ENCODE measurements around the gene HERC6. TPM values are rescaled to one million over a fixed set of nuclear protein-coding genes. Genes with fewer than 3 reads are reported as not detected.

HERC6 gene
- total and polyA plus RNA-seq, 9 of the 15 experiments (the other 6 are each of a cell fraction or from before 2014, with no cell fraction given): 0.01 to 0.68 (median 0.15) TPM

GRCh38 chr4:88396681-88397080 lies 18.0 kb downstream of the HERC6 start:
- intact Hi-C loops (cut with micrococcal nuclease) (no loop called here), in situ Hi-C loops (cut with MboI) (no loop called here)
- TF ChIP-seq FOXP1 (CRISPR knock-in tag; IDR thresholded peaks at IDR 0.05) (no peak), ARID4B (CRISPR knock-in tag; IDR thresholded peaks at IDR 0.05) (no peak), SMARCC2 (IDR thresholded peaks at IDR 0.05; ENCODE audit: low read depth) (no peak), ZNF175 (CRISPR knock-in tag; IDR thresholded peaks at IDR 0.05; ENCODE audit: low read depth) (no peak), NCOR1 (IDR thresholded peaks at IDR 0.05) (no peak), TGIF2 (CRISPR knock-in tag; IDR thresholded peaks at IDR 0.05) (no peak), PCBP1 (IDR thresholded peaks at IDR 0.05; ENCODE audit: low read depth, low read length, poor library complexity, severe bottlenecking) (no peak), POLR2A (conservative IDR thresholded peaks at IDR 0.05) (no peak), KLF13 (tag; IDR thresholded peaks at IDR 0.05; ENCODE audit: borderline replicate concordance, low read depth) (no peak), GATAD2B (IDR thresholded peaks at IDR 0.05; ENCODE audit: borderline replicate concordance) (no peak), ZBTB1 (CRISPR knock-in tag; IDR thresholded peaks at IDR 0.05; ENCODE audit: borderline replicate concordance, low read depth) (no peak), ZNF133 (CRISPR knock-in tag; IDR thresholded peaks at IDR 0.05) (no peak), SIN3B (IDR thresholded peaks at IDR 0.05; ENCODE audit: low read depth) (no peak), FOSL1 (tag; conservative IDR thresholded peaks at IDR 0.05) (no peak), CTCF (IDR thresholded peaks at IDR 0.05 in 2 of 3, conservative IDR thresholded peaks at IDR 0.05 in 1 of 3; ENCODE audit: insufficient read depth in 2 of 3, low read depth in 1 of 3, low read length in 3 of 3) (no peak), LARP7 (IDR thresholded peaks at IDR 0.05) (no peak), ZNF140 (CRISPR knock-in tag; IDR thresholded peaks at IDR 0.05) (no peak)
- no peaks in the 10 kb centered on the region for H4K20me1 ChIP-seq (replicated peaks; ENCODE audit: control insufficient read depth, insufficient read depth, low read length)
- H3K4me2 ChIP-seq (ENCODE audit: insufficient read depth, low read length): no peak overlapping the region
- ATAC-seq: no peak
- ChIA-PET POLR2A (no interaction called here), CTCF (ENCODE audit: low intra/inter-chr PET ratio) (no interaction called here)
- 3% methylated on average over 2 of the region's 2 CpGs for WGBS (ENCODE audit: insufficient coverage, low coverage, missing lambda C conversion rate)
- H3K4me1 ChIP-seq (replicated peaks in 1 of 2; ENCODE audit: control insufficient read depth in 2 of 2, insufficient read depth in 2 of 2, low read length in 2 of 2): no peaks in the 10 kb centered on the region
- FAIRE-seq: no peak
- no peak overlapping the region for H3K4me3 ChIP-seq
- no peak for DNase-seq (ENCODE audit: extremely low read depth in 1 of 4, low spot score in 3 of 4)
- no peaks in the 10 kb centered on the region for H3K9me3 ChIP-seq (replicated peaks; ENCODE audit: control insufficient read depth, insufficient read depth, low read depth, low read length)
- H3K27ac ChIP-seq (ENCODE audit: extremely low read depth, low read depth, low read length): no peak overlapping the region
- no peaks in the 10 kb centered on the region for H3K36me3 ChIP-seq (ENCODE audit: control insufficient read depth, insufficient read depth, low read length)
- no TSS peak for BruUV-seq (replicated peaks)
- H3K27me3 ChIP-seq (ENCODE audit: control insufficient read depth in 2 of 2, insufficient read depth in 2 of 2, low read length in 2 of 2): no peaks in the 10 kb centered on the region
- no peaks in the 10 kb centered on the region for H3K79me2 ChIP-seq (ENCODE audit: control insufficient read depth, insufficient read depth, low read length)
- H3K9me1 ChIP-seq (ENCODE audit: control insufficient read depth, insufficient read depth, low read length): no peaks in the 10 kb centered on the region
- H2AFZ ChIP-seq (ENCODE audit: low read depth, low read length): no peak overlapping the region
- no peak overlapping the region for H3K9ac ChIP-seq (ENCODE audit: insufficient read depth in 1 of 2, low read depth in 2 of 2, low read length in 2 of 2)
